ENCODE results near the gene GFAP. TPM values are rescaled to one million over a fixed set of nuclear protein-coding genes. Genes with fewer than 3 reads are reported as not detected.

The GFAP gene
- total RNA-seq, 3 donors from 2014 or later = 4.2 to 37.0 (median 11.8) TPM

GRCh38 chr17:44900894-44901293, 14.4 kb downstream of the GFAP start:
- Histone ChIP-seq H3K4me3 (no peak overlapping the region), H3K4me1 (no peaks in the 10 kb centered on the region)
- DNase-seq (ENCODE audit: low spot score in 2 of 2) = no peak

GRCh38 chr17:44899074-44899782, 16.1 kb downstream of the GFAP start, which contains the start of gene EFTUD2:
Gene EFTUD2, minus strand, starts transcription at chr17:44899445. Its CDS starts 4,924 bp downstream, at chr17:44894521.
- intact Hi-C loops (cut with DNase I; ENCODE audit: low total_unique reads) = no loop called here

More at GRCh38 chr17:44900894-44901293, 14.4 kb downstream of the GFAP start:
- Histone ChIP-seq H3K9me3 (no peaks in the 10 kb centered on the region), H3K27me3 (no peaks in the 10 kb centered on the region), H3K27ac (peak overlapping the region; percentile 97 to 99), H3K36me3 (no peaks in the 10 kb centered on the region)
- TF ChIP-seq POLR2A (IDR thresholded peaks at IDR 0.05) (no peak), POLR2AphosphoS5 (IDR thresholded peaks at IDR 0.05) (no peak), CTCF (IDR thresholded peaks at IDR 0.05) (no peak)
- intact Hi-C loops (cut with DNase I; ENCODE audit: low total_unique reads) = no loop called here

GRCh38 chr17:44898768-44899073, 16.6 kb downstream of the GFAP start:
- TF ChIP-seq CTCF (IDR thresholded peaks at IDR 0.05) (no peak), POLR2A (IDR thresholded peaks at IDR 0.05) (no peak), POLR2AphosphoS5 (IDR thresholded peaks at IDR 0.05) (no peak)
- Histone ChIP-seq H3K36me3 (no peaks in the 10 kb centered on the region), H3K27ac (peak overlapping the region; percentile 97 to 99), H3K27me3 (no peaks in the 10 kb centered on the region), H3K4me1 (no peaks in the 10 kb centered on the region), H3K4me3 (peak overlapping the region; percentile 68 to 93 (median 88)), H3K9me3 (no peaks in the 10 kb centered on the region)
- DNase-seq (ENCODE audit: low spot score in 2 of 2) = no peak
- intact Hi-C loops (cut with DNase I; ENCODE audit: low total_unique reads) = no loop called here

More at GRCh38 chr17:44899074-44899782, 16.1 kb downstream of the GFAP start, which contains the start of gene EFTUD2:
- peak; percentile 90 to 92 for DNase-seq (ENCODE audit: low spot score in 2 of 2)
- no peaks in the 10 kb centered on the region for H3K9me3 ChIP-seq
- no peaks in the 10 kb centered on the region for H3K27me3 ChIP-seq
- no peaks in the 10 kb centered on the region for H3K4me1 ChIP-seq
- TF ChIP-seq CTCF (IDR thresholded peaks at IDR 0.05) (peak in 2 of 3 donors; percentile 12 to 28), POLR2AphosphoS5 (IDR thresholded peaks at IDR 0.05) (peak; percentile 90 to 97 (median 95)), POLR2A (IDR thresholded peaks at IDR 0.05) (no peak)
- H3K4me3 ChIP-seq = peak within 1 kb of the TSS; percentile 68 to 93 (median 88)
- peak within 1 kb of the TSS; percentile 97 to 99 for H3K27ac ChIP-seq
- no peaks in the 10 kb centered on the region for H3K36me3 ChIP-seq

GRCh38 chr17:44894642-44895041, 20.7 kb downstream of the GFAP start:
- DNase-seq (ENCODE audit: low spot score in 2 of 2) = no peak
- no peak for TF ChIP-seq POLR2AphosphoS5 (IDR thresholded peaks at IDR 0.05)
- no peak for TF ChIP-seq CTCF (IDR thresholded peaks at IDR 0.05)
- no peak for TF ChIP-seq POLR2A (IDR thresholded peaks at IDR 0.05)
- Histone ChIP-seq H3K36me3 (no peaks in the 10 kb centered on the region), H3K4me3 (no peak overlapping the region), H3K4me1 (no peaks in the 10 kb centered on the region), H3K9me3 (no peaks in the 10 kb centered on the region), H3K27ac (no peak overlapping the region), H3K27me3 (no peaks in the 10 kb centered on the region)
- intact Hi-C loops (cut with DNase I; ENCODE audit: low total_unique reads) = no loop called here

- no peak for TF ChIP-seq CTCF (IDR thresholded peaks at IDR 0.05)
- TF ChIP-seq POLR2A (IDR thresholded peaks at IDR 0.05) = no peak
- Histone ChIP-seq H3K4me1 (no peaks in the 10 kb centered on the region), H3K36me3 (no peaks in the 10 kb centered on the region), H3K27ac (no peak overlapping the region), H3K27me3 (no peaks in the 10 kb centered on the region), H3K9me3 (no peaks in the 10 kb centered on the region), H3K4me3 (no peak overlapping the region)
- intact Hi-C loops (cut with DNase I; ENCODE audit: low total_unique reads) = no loop called here
- no peak for DNase-seq (ENCODE audit: low spot score in 2 of 2)
Observed at GRCh38 chr17:44892250-44892649, 23.1 kb downstream of the GFAP start.
